A204.1 (cell line): ENCODE results near the gene CSPG4.
"Not testable (repeated sequence)": the region's sequence is repeated elsewhere in the genome, so short reads cannot be mapped to it uniquely, and the experiment has no call there.

ENCODE experiments used
- FAIRE-seq: peaks from 2 replicates; lab custom pipeline; 2012; peaks lifted over from hg19 to GRCh38; lab: Jason Lieb, UNC

Gene CSPG4

GRCh38 chr15:75687486-75688277 is 25.0 kb downstream of the CSPG4 start:
- FAIRE-seq = no peak

DNA sequence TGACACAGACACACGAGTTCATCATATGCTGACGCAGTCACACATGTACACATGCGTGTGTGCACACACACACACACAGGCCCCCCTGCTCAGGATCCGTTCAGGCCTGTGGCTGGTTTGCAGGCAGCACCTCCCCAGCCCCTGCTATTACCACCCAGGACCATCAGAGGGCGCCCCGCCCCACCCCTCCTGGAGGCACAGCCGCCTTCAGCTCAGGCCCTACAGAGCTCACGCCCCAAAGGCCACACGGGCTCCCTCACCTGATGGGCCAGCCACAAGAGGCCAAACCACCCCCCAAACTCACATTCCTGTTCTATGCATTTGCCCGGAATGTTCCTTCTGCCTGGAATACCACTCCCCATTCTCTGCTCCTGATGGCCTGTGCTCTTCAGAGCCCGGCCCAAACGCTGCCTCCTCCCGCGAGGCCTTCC is 26.4 kb downstream of the CSPG4 start:
- not testable (repeated sequence) for FAIRE-seq

DNA sequence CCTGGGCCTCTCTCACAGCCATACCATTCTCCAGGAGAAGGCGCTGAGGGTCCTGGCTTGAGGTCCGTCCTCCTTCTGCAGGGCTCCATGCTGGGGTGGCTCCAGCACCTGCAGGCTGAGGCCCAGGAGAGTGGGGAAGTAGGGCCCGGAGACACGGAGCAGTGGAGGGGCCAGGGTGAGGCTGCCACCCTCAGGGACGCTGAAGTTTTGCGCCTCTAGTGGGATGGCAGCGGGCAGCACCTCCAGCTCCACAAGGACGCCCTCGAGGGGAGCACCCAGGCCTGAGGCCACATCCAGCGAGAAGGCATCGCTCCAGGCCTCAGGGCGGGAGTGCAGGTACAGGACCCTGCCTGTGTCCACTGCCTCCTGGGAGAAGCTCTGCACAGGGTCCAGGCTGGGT is 27.5 kb downstream of the CSPG4 start:
- no peak for FAIRE-seq

GRCh38 chr15:75684648-75685047 is 28.0 kb downstream of the CSPG4 start:
- no peak for FAIRE-seq

DNA sequence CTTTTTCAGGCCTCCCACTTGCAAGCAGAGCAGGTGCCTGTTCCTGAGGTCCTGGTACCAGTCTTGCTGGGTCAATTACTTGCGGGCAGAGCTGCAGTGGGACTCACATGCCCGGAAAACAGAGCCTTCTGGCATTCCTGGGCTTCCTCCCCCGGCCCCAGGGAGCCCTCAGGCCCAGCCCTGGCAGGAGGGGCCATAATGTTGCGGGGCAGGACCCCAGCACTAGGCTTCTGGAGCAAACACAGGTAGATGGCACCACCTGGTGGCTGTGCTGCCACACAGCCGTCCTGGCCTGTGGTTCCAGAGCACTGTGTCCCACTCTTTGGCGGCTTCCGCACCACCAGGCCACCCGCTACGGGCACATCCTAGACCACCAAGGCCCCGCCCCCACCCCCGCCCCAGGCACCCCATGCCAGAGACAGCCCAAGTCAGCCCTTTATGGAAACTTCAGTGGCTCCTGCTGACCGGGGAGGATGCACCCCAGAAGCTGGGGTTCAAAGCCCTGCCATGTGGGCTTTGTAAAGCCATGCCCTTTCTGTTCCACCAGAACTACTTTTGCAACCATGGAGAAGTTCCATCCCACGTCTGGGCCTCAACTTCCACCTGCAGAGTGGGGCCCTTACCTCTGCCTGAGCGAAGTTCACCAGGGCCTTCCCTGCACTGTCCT is 28.9 kb downstream of the CSPG4 start:
- not testable (repeated sequence) for FAIRE-seq

DNA sequence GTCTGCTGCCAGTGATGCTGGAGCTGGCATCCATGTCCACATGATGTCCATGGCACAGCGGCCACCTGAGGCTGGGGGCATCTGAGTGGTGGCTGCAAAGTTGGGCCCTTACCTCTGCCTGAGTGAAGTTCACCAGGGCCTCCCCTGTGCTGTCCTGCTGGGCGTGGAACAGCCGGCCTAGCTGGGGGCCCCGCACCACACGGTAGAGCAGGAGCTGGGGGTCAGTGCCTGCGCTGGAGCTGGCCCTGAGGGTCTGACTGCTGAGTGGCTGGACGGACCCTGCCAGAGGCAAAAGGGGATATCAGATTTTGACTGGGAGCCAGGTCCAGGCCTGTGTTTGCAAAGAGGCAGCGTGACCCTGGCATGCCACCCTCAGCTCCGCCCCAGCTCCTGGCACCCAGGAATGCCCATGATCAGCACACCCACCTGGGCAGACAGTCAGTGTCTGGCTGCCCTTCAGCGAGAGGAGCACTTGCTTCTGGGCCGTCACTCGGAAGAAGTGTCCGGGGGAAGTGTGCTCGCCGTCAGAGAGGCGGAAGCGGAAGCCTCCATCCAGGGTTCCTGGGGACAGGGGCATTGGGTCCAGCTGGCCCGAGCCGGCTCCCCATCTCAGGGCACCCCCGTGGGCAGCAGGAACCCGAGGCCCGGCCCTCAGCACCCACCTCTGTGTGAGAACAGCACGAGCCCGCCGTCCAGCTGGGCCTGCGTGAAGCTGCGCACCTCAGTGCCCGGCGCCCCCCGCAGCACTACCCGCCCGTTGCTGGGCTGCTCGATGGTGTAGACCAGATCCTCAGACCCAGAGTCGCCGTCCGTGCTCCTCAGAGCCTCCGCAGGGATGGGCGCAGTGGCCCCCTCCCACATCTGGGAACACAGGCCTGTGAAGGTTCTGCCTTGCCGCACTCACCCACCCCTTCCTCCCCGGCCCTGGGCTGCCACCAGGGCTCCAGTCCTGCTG is 30.2 kb downstream of the CSPG4 start:
- FAIRE-seq = no peak

GRCh38 chr15:75680007-75680789 is 32.5 kb downstream of the CSPG4 start:
- FAIRE-seq = no peak

DNA sequence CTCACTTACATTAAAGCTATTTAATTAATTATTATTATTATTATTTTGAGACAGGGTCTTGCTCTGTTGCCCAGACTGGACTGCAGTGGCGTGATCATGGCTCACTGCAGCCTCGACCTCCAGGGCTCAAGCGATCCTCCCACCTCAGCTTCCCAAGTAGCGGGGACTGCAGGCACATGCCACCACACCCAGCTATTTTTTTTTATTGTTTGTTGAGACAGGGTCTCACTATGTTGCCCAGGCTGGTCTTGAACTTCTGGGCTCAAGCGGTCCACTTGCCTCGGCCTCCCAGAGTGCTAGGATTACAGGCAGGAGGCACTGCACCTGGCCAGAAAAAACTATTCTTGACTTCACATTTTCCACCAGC is 34.3 kb downstream of the CSPG4 start:
- FAIRE-seq = not testable (repeated sequence)

- no peak for FAIRE-seq
Measured at GRCh38 chr15:75677465-75678323, 35.0 kb downstream of the CSPG4 start.

GRCh38 chr15:75676688-75677464 is 35.8 kb downstream of the CSPG4 start:
- FAIRE-seq = no peak

DNA sequence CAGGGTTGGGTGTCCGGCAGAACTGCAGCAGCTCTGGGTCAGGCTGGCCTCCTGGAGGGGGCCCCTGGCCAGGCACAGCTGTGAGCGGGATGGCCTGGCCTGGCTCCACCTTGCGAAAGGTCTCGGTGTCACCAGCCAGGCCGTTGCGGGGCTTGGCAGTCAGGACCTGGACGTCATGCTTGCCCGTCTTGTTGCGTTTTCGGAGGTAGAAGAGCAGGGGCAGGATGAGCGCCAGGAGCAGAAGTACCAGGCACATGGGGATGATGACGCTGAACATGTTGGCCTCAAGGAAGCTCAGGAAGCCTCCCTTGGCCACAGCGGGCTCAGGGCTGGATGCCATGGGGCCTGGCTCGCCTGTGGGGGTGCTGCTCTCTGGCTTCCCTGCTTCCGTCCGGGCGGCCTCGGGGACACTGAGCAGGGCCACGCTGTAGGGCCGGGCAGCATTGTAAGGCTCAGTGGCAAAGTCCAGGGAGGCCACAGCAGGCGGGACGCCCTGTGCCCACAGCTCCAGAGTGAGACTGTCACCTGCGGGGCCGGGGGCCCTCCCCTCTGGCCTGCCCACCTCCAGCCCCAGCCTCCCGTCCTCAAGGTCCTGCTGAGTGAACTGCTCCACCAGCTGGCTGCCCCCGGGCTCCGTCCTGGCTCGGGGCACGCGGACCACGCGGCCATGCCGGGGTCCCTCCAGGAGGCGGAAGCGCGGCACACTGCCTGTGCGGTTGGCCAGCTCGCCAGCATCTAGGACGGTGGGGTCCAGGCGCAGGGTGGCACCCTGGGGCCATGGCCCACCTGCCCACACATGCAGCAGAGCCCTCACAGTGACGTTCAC is 36.9 kb downstream of the CSPG4 start:
- no peak for FAIRE-seq

DNA sequence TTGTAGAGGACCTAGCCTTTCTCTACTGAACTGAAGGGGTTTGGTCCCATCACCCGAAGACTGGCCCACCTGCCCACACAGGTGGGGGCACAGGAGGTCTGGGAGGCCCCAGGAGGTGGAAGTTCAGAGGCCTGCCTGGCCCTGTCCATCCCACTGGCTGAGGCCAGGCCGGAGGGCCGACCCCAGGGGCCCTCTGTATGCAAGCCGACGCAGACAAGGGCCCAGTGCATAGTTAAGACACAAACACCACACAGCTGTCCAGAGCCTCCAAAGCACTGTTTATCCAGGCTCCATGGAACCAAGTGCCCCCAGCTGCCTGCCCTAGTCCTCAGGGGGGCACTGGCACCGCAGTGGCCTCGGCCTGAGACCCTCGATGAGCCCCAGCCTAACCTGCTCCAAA is 38.3 kb downstream of the CSPG4 start:
- no peak for FAIRE-seq

GRCh38 chr15:75673426-75674235 is 39.0 kb downstream of the CSPG4 start:
- FAIRE-seq = no peak

DNA sequence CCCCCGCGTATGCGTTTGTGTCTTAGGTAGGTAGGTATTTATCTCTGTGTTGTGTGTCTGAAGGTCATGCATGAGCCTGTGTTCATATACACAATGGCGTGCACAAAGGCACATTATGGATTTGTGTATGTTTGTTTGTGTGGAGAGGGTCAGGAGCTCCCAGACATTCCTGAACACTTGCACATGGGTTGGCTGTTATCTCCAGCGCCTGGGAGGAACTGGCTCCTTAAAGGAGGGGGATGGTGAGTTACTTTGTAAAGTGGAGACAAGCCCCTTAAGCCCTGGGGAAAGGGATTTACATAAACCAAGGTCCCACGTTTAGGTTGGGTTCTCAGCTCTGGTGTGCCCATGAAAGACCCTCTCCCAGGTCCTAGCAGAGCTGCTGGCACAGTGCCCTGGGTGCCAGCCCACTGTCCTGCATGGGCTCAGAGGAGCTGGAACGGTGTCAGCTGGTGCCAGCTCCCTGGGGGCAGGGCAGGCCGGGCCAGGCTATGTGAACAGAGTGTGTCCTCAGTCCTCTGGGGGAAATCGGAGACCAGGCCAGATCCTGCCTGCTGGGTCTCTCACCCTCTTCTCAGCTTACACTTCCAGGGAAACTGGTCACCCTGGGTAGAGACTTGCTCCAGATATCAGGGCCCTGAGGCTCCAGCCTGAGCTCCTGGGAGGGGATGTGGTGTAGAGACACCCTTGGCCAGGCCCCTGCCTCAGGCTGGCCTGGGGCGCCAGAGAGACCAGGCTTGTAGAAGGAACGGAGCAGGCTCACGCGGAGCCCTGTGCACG is 39.8 kb downstream of the CSPG4 start:
- FAIRE-seq = no peak

GRCh38 chr15:75671730-75672602 is 40.7 kb downstream of the CSPG4 start:
- no peak for FAIRE-seq

GRCh38 chr15:75669879-75670212 is 42.8 kb downstream of the CSPG4 start:
- FAIRE-seq = no peak
